SK-N-MC (cell line): ENCODE measurements around the gene ST6GAL1.

Source experiments
- EZH2 ChIP-seq: fragments of 200-600 bp; sonication (generic); IDR thresholded peaks from one replicate; pipeline ENCODE4 v1.6.1; 2017; ENCODE audit warnings: antibody characterized with exemption
- POLR2AphosphoS5 ChIP-seq: IDR thresholded peaks from 2 replicates; pipeline ENCODE4 v1.6.1; 2012; ENCODE audit warnings: mild to moderate bottlenecking, low read depth, low read length, borderline replicate concordance

GRCh38 chr3:187042874-187043458 is 112.6 kb downstream of the ST6GAL1 start:
- TF ChIP-seq EZH2, result no peak
- no peak for TF ChIP-seq POLR2AphosphoS5
